ENCODE results near the gene FLRT2. TPM values are rescaled to one million over a fixed set of nuclear protein-coding genes. Genes with fewer than 3 reads are reported as not detected.

The FLRT2 gene
- total and polyA plus RNA-seq, 11 donors: 0.61 to 41.9 (median 3.1) TPM

DNA sequence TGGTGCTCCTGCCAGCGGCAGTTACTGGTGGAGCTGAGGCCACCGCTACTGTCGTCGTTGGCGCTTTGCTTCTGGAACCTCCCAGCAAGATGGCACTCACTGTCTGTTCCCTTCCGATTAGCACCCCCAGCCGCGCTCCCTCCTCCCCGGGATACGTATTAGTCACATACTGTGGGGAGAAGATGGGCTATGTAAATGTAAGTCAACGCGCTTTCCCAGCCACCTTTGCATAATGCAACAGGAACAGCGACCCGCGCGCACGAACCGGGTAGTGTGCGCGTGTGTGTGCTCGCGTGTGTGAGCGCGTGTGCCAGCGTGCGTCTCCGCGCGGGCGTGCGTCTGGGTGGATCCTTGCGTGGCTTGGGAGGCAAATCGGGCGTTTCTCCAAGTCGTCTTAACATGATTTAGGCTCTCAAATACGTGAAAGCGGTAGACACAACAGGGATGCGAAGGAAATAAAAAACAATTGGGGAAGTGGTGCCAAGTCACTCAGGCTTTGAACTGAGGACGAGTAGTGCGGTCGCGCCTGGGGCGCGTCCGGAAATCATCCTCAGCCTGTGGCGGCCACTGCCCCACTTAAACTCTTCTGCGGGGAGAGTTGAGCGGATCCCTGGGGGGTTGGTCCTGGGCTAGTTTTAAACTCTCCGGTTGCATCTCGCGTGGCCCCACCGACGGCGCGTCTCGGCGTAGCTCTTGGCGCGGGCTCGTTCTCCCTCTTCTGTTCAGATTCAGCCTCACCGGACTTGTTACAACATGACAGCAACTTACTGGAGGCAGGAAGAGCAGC, 1.8 kb downstream of the FLRT2 start:
- intact Hi-C loops (cut with DNase I): loop anchor here in 8 of 10 donors (5.0 to 10.0 kb wide), 4 partner anchors 254 to 1527 kb away; no protein-coding TSS in a partner anchor
- WGBS, 4 donors: 0 to 1% (median 1%) methylated on average over 59 to 61 of the region's 61 CpGs
- H3K36me3 ChIP-seq: no peaks in the 10 kb centered on the region
- TF ChIP-seq POLR2A (IDR thresholded peaks at IDR 0.05): no peak
- TF ChIP-seq, protein P1, sequence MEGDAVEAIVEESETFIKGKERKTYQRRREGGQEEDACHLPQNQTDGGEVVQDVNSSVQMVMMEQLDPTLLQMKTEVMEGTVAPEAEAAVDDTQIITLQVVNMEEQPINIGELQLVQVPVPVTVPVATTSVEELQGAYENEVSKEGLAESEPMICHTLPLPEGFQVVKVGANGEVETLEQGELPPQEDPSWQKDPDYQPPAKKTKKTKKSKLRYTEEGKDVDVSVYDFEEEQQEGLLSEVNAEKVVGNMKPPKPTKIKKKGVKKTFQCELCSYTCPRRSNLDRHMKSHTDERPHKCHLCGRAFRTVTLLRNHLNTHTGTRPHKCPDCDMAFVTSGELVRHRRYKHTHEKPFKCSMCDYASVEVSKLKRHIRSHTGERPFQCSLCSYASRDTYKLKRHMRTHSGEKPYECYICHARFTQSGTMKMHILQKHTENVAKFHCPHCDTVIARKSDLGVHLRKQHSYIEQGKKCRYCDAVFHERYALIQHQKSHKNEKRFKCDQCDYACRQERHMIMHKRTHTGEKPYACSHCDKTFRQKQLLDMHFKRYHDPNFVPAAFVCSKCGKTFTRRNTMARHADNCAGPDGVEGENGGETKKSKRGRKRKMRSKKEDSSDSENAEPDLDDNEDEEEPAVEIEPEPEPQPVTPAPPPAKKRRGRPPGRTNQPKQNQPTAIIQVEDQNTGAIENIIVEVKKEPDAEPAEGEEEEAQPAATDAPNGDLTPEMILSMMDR (IDR thresholded peaks at IDR 0.05): peak in 5 of 12 donors; percentile 24 to 40 (median 34)
- H3K9me3 ChIP-seq: no peaks in the 10 kb centered on the region
- H3K4me3 ChIP-seq: peak overlapping the region; percentile 22 to 80 (median 61)
- H3K27me3 ChIP-seq: peaks cover 0 to 66% (median 42%) of the 10 kb centered on the region in 9 donors
- H3K4me1 ChIP-seq: peaks cover 0 to 53% (median 20%) of the 10 kb centered on the region in 12 donors
- ATAC-seq (peak in 3 of 4 donors; percentile 40 to 55 (median 52)), DNase-seq (peak; percentile 51 to 70 (median 57))
- peak overlapping the region in 9 of 12 donors; percentile 6 to 78 (median 59) for H3K27ac ChIP-seq

DNA sequence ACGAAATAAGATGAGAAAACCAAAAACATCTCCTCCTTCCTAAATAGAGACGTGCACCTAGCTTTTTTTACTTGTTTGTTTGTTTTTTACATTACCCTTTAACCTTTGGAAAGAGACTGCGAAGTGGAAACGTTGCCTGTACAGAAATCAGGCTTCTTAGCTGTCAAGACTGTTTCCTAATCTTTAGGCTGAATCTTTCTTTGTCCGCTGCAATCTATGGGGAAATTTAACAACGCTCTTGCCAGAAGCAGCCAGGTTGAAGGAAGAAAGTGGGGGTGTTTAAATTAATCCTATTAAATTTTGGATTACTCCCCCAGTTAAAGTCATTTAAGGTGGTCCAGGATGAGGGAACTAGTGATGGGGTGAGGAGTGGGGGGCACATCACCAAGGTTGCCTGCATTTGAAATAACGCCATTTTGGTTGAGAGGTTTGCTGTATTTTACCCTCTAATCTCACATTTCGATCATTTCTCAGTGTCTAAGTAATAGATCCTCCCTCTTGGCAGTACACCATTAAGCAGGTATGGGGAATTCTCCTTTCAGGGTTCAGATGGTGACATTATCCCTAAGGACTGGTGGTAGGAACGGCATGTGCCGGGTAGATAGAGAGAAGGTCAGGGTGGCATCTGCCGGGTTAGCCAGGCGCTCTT, 2.6 kb downstream of the FLRT2 start:
- DNase-seq (no peak), ATAC-seq (no peak)
- H3K36me3 ChIP-seq: no peaks in the 10 kb centered on the region
- intact Hi-C loops (cut with DNase I): loop anchor here in 8 of 10 donors (5.0 to 10.0 kb wide), 4 partner anchors 255 to 1528 kb away; no protein-coding TSS in a partner anchor
- H3K4me1 ChIP-seq: peaks cover 0 to 53% (median 20%) of the 10 kb centered on the region in 12 donors
- 1 to 3% (median 1%) methylated on average over 12 of the region's 12 CpGs for WGBS, 4 donors
- H3K4me3 ChIP-seq: peak overlapping the region; percentile 22 to 80 (median 61)
- TF ChIP-seq, protein P1 (IDR thresholded peaks at IDR 0.05): no peak
- no peak for TF ChIP-seq POLR2A (IDR thresholded peaks at IDR 0.05)
- peaks cover 0 to 66% (median 42%) of the 10 kb centered on the region in 9 donors for H3K27me3 ChIP-seq
- no peaks in the 10 kb centered on the region for H3K9me3 ChIP-seq
- H3K27ac ChIP-seq: peak overlapping the region in 4 of 12 donors; percentile 62 to 78 (median 72)

DNA sequence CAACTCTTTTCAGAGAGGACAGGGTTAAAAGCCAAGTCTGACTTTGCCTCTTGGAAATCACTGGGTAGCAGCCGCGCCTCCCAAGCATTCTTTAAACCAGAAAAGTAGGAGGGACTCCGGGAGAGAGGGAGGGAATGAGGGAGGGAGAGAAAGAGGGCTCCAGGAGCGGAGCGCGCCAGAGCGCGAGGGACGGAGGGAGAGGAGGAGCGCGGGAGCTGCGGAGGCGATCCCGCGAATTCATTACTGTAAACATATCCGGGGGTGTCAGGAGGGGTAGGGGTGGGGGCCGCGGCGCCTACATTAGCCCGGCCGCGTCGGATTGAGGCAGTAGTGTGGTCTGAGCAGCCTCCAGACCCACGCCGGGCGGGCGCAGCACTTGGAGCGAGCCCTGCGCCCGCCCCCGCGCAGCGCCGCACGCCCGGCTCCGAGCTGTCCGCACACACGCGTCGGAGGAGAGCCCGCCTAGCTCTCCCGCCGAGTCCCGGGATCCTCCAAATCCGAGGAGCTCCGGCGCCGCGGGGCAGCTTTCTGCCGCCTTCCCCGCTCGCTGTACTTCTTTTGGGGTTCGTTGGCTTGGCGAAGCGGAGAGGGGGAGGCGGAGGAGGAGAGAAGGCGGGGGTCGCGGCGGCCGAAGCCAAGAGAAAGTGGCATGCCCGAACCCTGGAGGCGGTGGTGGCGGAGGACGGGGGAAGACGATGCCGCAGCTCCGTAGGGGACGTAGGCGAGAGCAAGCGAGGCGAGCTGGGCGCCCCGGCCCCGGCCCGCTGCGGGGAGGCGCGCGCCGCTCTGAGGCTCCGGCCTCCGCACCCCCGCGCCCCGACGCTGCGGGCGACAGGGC, 3.3 kb downstream of the FLRT2 start:
- intact Hi-C loops (cut with DNase I): loop anchor here in 8 of 10 donors (5.0 to 10.0 kb wide), 4 partner anchors 256 to 1528 kb away; no protein-coding TSS in a partner anchor
- ATAC-seq (peak; percentile 50 to 67 (median 59)), DNase-seq (peak; percentile 42 to 67 (median 53))
- Histone ChIP-seq H3K27me3 (peaks cover 0 to 66% (median 42%) of the 10 kb centered on the region in 9 donors), H3K36me3 (no peaks in the 10 kb centered on the region), H3K4me1 (peaks cover 0 to 50% (median 20%) of the 10 kb centered on the region in 12 donors), H3K9me3 (no peaks in the 10 kb centered on the region), H3K4me3 (peak overlapping the region; percentile 44 to 80 (median 61)), H3K27ac (peak overlapping the region in 8 of 12 donors; percentile 32 to 78 (median 54))
- 0 to 1% (median 1%) methylated on average over 61 to 90 of the region's 90 CpGs for WGBS, 4 donors
- no peak for TF ChIP-seq POLR2A (IDR thresholded peaks at IDR 0.05)
- TF ChIP-seq, protein P1 (IDR thresholded peaks at IDR 0.05): no peak
